NCI-H69 (cell line): ENCODE data around the gene DNAI1.
A peak's percentile ranks its signal among the peaks of the same experiment; 100 is the strongest.

Experiments
- DNase-seq: peaks from one replicate; lab custom pipeline; 2025; lab: John Stamatoyannopoulos, UW

Gene DNAI1

GRCh38 chr9:34558364-34558763, 99.8 kb downstream of the DNAI1 start:
- DNase-seq: no peak

DNA sequence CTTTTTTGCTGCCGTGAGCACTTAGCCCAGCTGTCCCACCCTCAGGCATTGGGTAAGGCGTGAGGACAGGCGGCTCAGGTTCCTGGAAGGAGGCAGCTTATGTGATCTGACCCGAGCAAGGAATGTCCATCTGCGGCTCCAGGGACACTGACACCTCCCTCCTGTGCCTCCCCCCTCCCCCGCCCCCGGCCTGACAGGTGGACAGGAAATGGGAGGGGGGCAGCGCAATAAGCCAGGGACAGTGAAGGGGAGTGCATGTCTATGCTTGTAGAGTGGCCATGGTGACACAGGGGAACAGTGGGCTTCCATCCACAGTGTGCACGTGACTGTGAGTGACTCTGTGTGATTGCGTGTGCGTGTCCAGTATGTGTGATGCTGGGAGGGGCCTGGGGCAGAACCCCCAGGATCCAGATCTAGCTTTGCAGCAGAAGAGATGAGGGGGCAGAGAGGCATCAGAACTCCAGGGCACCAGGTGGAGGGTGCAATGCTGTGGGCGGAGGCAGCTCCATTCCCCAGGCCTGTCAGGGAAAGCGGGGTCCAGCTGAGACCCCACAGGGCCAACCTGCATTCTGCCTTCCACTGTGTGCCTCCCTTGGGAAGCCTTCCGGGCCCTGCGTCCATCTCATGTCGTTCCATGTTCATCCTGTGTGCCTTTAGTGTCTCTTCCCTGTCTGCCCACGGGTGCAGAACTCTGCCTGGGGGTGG, 100.5 kb downstream of the DNAI1 start:
- peak; percentile 88 for DNase-seq

DNA sequence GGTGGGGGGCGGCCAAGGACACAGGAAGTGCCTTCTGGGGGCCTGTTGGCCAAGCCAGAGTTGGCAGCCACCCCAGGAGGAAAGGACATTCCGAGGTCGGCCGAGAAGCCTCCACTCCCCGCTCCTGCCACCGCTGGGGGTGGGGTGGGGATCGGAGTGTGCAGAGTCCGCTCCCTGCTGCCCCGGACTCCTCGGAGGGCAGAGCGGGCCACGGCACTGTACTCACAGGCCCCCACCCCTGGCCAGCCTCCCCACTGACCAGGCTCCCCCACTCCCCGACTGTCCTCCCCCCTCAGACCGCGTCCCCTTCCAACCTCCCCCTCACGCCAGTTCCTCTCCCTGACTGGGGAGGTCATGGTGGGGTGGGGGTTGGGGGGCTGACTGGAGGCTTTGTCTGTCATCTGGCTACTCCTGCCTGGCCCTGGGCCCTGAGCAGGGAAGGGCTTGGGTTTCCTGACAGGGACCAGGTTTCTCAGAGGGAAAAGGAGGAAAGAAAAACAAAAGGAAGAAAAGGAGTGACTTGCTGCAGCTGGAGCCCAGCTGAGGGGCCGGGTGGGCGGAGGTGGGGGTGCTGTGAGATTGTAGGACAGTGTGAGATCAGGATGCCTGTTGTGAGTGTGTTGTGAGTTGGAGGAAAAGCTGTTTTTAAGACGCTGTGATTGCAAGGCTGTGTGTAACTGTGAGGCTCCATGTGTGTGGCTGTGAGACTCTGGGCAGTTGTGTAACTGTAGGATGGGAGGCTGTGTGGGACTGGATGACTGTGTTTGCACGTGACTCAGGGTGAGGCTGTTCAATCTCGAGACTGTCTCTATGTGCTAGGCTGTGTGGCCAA, 101.2 kb downstream of the DNAI1 start:
- no peak for DNase-seq

DNA sequence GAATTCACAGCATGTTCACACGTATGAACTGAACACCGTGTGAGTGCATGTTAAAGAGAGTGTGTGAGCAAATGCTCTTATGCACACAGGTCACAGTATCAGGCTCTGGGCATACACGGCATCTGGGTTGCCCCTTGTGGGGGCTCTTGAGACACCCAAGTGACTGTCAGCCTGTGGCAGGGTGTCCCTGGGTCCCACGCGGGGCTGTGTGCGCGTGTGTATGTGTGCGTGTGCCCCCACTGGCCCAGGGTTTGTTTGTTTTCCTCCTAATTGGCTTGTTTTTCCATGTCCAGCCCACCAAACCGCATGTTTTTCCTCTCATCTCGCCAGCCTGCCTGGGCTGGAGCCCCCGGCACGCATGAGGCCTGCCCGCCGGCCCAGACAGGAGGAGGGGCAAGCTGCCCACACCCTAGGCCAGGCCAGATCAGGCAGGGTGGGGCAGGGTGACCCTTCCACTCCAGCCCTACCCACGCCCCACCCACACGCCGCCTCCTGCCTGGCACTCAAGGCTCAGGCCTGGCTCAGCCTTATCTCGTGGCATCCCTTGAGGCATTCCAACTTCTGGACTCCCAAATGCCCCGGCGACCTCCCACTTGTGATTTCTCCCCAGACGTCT, 102.1 kb downstream of the DNAI1 start:
- DNase-seq: no peak

DNA sequence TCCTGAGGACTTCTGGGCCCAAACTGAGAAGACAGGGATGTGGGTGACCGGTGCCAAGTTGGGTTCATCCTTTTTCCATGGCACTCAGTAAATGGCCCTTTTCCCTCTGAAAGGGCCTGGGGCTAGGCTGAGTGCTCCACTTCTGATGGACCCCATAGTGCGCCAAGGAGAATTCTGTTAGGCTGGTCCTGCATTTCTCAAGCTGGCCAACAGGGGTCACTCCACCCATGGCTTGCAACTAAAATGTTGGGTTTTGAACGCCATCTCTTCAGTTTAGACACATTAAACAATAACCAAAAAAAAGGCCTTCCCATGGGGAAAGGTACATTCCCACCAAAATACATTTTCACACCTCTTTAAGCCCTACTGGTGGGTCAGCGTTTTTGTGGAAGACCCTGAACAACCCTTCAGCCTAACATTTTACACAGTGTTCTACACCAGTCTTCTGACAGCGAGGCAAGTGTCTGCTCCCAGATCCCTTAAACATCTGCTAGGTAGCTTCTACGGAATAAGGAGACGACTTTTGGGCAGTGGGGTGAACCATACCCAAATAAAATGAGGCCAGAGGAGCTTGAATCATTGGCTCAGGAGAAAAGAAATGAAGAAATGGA, 103.6 kb downstream of the DNAI1 start:
- no peak for DNase-seq

DNA sequence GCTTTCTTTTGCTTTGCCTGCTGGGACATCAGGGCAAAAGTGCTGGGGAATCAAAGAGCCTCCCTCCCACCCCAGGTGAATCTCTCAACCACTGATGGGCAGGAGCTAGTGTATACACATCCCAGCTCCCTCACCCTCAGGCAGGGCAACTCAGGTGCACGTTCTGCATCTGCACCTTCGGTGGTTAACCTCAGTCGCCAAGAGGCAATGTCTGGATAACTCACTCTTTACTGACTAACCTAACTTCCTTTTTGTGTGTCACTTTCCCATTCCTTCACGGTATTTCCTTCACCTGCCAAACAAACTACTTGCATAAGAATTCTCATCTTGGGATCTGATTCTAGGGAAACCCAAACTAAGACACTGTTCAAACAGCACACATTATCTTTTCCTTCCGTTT, 104.7 kb downstream of the DNAI1 start:
- no peak for DNase-seq

- DNase-seq: no peak
Measured at GRCh38 chr9:34564617-34565016, 106.0 kb downstream of the DNAI1 start.

DNA sequence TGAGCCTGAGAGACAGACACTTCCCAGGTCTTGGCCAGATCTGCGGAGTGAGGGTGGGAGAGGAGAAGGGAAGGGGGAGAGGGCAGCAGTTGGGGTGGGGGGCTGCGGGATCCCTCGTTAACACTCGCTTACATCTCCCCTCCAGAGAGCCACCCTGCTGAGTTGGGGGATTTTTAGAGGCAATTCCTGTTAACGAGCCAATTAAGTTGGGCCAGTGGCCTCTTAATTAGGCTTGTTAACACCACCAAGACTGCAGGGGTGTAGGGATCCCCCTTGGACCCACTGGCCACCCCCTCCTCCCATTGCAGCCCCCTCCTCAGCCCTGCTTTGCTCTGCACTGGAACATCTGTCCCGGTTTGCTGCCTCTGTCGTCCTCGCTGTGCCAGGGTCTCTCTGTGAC, 107.3 kb downstream of the DNAI1 start:
- no peak for DNase-seq

DNA sequence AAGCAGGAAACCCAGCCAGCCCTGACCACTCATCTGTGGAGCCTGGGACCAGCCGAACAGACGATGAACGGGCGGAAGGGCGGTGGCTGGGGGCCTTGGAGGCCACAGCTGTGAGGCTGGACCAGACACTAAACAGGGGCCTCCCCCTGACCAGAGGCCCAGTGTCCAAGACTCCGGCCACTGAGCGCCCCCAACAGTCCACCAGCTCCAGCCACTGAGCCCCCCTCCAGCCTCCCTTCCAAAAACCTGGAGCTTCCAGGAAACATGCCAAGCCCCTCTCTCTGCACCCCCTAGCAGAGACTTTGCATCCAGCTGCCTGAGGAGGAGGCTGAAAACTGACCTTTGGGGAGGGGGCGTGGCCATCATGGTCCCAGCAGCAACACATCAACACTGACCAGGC, 107.7 kb downstream of the DNAI1 start:
- DNase-seq: no peak

- no peak for DNase-seq
Measured at GRCh38 chr9:34566972-34567371, 108.4 kb downstream of the DNAI1 start.

GRCh38 chr9:34568133-34568532, 109.5 kb downstream of the DNAI1 start:
- DNase-seq: no peak

GRCh38 chr9:34568774-34569173, 110.2 kb downstream of the DNAI1 start:
- DNase-seq: peak; percentile 27

DNA sequence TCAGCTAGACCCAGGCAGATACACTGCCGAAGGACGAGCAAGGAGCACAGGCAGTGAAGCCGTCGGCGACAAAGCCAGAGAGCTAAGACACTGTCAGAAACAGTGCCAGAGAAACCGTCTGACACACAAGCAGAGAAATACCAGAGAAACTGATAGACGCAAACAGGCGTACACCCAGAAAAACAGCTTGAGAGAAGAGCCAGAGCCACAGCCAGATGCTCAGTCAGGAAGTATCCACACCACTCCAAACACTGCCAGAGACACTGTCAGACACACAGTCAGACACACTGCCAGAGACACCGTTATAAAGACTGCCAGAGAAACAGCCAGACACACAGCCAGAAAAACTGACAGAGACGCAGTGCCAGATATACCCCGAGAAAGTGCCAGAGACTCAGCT, 111.8 kb downstream of the DNAI1 start:
- no peak for DNase-seq
